HG02885 (cell line): ENCODE results near the gene ACSF2.
A peak's percentile ranks its signal among the peaks of the same experiment; 100 is the strongest.
"Not testable (repeated sequence)": the region's sequence is repeated elsewhere in the genome, so short reads cannot be mapped to it uniquely, and the experiment has no call there.

ENCODE experiments used
- ATAC-seq: cut with Tn5 transposase; IDR thresholded peaks from one replicate; pipeline ENCODE4 v1.9.1; 2021; ENCODE audit warnings: mild to moderate bottlenecking; ENCODE audit not compliant: unreplicated experiment, poor library complexity

ACSF2 gene

GRCh38 chr17:50425682-50426471 is at the start of gene ACSF2:
ACSF2 (plus strand) TSS chr17:50426218; CDS start chr17:50426262, 44 bp downstream.
- ATAC-seq, result peak; percentile 55

GRCh38 chr17:50379351-50380132 is 46.5 kb upstream of the ACSF2 start:
- no peak for ATAC-seq

- ATAC-seq, result no peak
Measured at GRCh38 chr17:50380369-50381259, 45.4 kb upstream of the ACSF2 start.

- no peak for ATAC-seq
Measured at GRCh38 chr17:50381260-50381815, 44.7 kb upstream of the ACSF2 start.

- ATAC-seq, result no peak
Measured at GRCh38 chr17:50381920-50382319, 44.1 kb upstream of the ACSF2 start.

GRCh38 chr17:50382931-50383330 is 43.1 kb upstream of the ACSF2 start:
- no peak for ATAC-seq

GRCh38 chr17:50386510-50386909 is 39.5 kb upstream of the ACSF2 start:
- no peak for ATAC-seq

GRCh38 chr17:50388728-50389127 is 37.3 kb upstream of the ACSF2 start:
- ATAC-seq, result no peak

- ATAC-seq, result no peak
Measured at GRCh38 chr17:50389534-50389933, 36.5 kb upstream of the ACSF2 start.

GRCh38 chr17:50392621-50393020 is 33.4 kb upstream of the ACSF2 start:
- no peak for ATAC-seq

- no peak for ATAC-seq
Measured at GRCh38 chr17:50393700-50394099, 32.3 kb upstream of the ACSF2 start.

GRCh38 chr17:50394711-50395110 is 31.3 kb upstream of the ACSF2 start:
- ATAC-seq, result no peak

- no peak for ATAC-seq
Measured at GRCh38 chr17:50396261-50397110, 29.5 kb upstream of the ACSF2 start.

GRCh38 chr17:50397111-50397918 is 28.7 kb upstream of the ACSF2 start, which contains the start of gene LRRC59:
LRRC59 (minus strand) TSS chr17:50397523; CDS start chr17:50397317, 206 bp downstream.
- peak; percentile 99 for ATAC-seq

- ATAC-seq, result no peak
Measured at GRCh38 chr17:50397919-50398285, 28.1 kb upstream of the ACSF2 start.

GRCh38 chr17:50398672-50399071 is 27.3 kb upstream of the ACSF2 start:
- not testable (repeated sequence) for ATAC-seq

- not testable (repeated sequence) for ATAC-seq
Measured at GRCh38 chr17:50399591-50399990, 26.4 kb upstream of the ACSF2 start.

GRCh38 chr17:50405351-50405750 is 20.7 kb upstream of the ACSF2 start:
- ATAC-seq, result not testable (repeated sequence)
